ENCODE results near the gene CLRN1.

Gene CLRN1

DNA sequence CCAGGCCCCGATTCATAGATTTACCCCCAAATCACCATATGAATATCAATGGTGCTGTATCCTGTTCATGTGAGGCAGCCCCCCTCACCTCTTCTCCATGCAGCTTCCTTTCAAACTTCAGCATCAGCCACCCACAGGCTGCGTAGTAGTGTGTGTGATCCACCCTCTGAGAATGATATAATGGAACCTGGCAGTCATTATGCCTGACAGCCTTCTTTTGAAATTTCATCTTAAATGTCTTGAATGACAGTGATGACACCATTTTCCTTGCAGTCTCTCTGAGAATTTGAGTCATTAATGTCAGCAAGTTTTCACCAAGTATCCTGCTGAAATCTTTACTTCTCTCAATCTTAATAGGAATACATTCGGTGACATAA is 3.5 kb upstream of the CLRN1 start:
- no peak for DNase-seq (ENCODE audit: low read depth)

DNA sequence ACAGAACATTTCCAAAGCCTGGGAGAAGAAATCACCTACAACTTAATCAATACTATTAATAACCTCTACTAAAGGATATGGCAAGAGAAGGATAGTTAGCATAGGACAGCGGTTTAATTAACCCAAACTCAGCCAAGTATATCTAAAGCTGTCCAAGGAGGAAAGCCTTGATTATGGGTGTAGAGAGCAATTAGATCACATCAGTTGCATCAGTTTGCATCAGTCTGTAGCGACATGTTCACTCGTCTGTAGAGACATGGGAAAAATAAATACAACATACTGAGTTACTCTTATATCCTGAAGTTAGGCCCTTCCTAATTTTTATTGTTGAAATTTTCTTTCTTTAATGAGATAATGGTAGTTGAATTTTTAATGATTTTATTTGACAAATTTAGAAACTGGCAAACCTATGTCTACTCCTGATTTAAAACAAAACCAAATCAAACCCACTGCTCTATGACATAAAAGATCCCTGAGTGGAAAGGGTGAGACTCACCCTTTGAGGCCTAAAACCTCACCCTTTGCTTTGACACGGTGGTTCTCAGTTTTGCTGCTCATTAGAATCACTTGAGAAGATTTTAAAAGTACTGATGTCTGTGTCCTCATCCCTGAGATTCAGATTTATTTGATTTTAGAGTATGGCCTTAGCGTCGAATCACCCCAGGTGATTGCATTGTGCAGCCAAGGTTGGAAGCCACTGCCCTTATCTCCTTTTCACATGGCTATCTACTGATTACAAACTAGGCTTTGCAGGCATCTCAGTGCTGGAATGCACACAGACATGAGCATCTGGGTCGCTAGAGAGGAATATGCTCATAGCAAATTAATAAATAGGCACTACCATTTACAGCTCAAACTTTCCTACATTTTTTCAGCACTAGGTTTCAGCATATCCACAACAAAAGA is 2.8 kb upstream of the CLRN1 start:
- no peak for DNase-seq (ENCODE audit: low read depth)

DNA sequence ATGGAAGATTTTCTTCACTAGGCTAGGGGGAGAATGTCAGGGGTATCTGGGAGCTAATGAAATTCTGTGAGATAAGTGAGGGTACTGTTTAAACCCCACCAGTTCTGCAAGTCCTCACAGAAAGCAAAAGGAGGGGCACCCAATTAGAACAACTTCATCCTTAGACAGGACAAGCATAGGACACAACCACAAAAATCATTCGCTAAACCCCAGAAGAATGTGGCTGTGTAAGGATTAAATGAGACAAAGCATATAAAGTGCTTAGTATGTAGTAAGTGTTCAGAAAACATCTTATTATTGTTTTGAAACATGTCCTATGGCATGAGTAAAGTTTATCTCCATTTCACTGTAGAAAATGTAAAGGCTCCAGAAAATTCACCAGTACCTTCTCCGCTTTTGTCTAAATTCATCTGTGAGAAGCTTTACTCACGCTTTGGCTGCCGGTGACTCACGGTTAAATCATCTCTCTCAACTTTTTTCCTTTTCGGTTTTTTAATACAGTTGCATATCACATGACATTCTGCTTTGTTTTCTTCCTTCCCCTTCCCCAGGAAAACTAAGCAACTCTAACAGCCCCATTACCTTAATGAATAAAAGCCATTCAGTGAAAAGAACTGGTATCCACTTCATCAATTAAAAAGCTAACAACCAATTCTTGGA is 1.7 kb downstream of the CLRN1 start:
- peak; percentile 83 for DNase-seq (ENCODE audit: low read depth)

DNA sequence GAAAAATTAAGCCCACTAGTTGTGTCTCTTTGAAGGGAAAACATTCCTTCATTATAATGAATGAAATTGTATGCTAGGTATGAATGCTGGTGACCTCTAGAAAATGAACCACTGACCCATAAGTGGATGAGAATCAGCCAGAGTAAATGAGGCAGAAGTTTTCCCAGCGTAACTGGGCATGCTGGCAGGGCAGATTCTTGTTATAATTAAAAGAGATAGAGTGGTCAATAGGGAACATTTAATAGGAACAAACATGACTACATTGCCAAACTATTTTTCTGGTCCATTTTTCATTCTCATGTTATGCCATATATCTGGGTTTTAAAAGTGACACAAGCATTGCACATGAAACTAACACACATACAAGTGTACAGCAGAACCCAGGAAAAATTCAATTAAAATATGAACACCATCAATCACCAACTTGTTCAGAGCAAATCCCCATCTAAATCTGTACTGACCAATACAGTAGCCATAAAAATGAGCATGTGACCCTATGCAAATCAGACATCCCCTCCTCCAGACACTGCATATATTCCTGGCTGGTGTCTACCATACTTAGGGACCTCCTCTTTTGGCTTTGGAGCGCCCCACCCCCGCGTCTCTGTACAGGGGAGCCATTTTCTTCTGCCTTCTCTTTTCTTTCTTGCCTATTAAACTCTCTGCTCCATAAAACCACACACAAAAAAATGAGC is 4.0 kb downstream of the CLRN1 start:
- no peak for DNase-seq (ENCODE audit: low read depth)

GRCh38 chr3:150965436-150965835 is 7.1 kb downstream of the CLRN1 start:
- peak; percentile 10 for DNase-seq (ENCODE audit: low read depth)

DNA sequence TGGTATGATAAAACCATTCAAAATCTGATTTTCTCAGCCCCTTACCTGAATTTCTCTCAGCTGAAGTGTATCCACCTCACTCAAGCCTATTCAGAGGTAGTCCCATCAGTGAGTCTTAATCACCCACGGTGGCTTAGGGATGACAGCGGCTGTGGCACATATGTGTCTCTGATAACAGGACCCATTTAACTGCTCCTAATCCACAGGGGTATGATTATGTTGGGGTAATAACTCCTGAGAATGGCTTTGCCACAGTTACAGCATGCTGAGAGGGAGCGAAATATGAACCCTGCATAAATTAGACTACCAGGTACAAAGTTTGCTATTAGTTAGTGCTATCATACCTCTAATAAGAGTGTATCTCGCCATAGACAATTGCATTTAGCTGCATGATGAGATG is 10.6 kb downstream of the CLRN1 start:
- no peak for DNase-seq (ENCODE audit: low read depth)

- peak; percentile 13 for DNase-seq (ENCODE audit: low read depth)
Observed at GRCh38 chr3:150960708-150961684, 11.5 kb downstream of the CLRN1 start.

DNA sequence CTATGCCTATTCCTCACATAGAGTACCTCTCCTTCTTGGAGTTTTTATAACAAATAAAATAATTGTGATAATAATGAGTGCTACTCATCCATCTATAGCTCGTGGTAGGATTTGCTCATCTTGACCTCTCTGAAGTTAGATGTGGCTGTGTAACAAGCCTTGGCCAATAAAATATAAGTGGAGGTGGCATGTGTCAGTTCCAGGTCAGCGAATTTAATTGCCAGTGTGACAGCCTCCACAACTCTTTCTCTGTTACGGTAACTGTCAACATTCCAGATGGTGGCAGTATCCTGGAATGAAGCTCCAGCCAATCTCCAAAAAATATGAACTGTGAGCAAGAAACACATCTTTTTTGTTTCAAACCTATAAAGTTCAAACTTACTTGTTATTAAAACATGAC is 13.8 kb downstream of the CLRN1 start:
- DNase-seq (ENCODE audit: low read depth) = no peak

GRCh38 chr3:150956376-150956775 is 16.2 kb downstream of the CLRN1 start:
- DNase-seq (ENCODE audit: low read depth) = peak; percentile 68

GRCh38 chr3:150951923-150952322 is 20.6 kb downstream of the CLRN1 start:
- DNase-seq (ENCODE audit: low read depth) = no peak

DNA sequence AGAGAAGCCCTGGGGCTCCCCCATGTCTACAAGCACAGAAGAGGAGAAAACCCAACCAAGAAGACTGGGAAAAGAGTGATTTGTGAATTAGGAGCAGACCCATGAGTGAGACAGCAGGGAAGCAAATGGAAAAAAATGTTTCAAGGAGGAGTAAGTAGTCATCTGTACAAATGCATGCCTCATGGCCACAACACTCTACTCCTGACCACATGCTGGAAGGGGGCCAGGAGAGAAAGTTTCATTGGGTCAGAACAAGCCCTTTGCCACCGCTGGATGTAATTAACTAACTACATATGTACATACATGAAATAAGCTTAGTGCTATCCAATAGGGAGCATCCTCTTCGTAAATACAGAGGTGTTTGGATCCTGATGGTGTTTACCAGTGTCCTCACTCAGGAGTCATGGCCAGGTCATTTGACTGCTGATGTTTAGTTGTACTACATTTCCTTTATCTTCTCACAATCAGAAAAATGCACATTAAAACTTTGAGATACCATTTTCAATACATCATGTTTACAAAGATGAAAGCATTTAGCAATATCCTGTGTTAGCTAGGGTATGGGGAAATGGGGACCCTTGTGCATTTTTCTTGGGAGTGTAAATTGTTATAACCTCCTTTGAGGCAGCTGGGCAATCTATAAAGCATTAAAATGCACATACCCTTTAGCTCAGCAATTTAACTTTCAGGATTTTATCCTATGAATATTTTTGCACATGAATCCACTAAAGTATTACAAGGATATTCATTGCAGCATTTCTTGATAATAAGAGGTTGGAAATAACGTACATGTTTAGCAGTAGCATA is 27.1 kb downstream of the CLRN1 start:
- peak; percentile 68 for DNase-seq (ENCODE audit: low read depth)

DNA sequence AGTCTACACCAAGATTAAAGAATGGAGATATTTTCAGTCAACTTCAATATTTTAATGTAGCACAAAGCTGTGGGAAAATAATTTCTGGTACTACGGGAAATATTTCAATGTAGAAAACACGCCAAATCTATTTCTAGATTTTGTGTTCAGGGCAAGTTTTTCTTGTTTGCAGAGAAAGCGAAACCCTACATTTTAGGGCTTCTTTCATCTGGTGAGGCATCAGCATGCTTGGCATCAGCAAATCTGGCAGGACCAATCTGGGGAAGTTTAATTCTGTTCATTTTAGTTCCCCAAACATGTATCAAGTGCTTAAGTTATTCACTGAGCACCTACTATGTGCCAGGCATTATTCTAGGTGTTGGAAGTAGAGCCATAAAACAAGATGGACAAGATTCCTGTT is 30.3 kb downstream of the CLRN1 start:
- DNase-seq (ENCODE audit: low read depth) = no peak

DNA sequence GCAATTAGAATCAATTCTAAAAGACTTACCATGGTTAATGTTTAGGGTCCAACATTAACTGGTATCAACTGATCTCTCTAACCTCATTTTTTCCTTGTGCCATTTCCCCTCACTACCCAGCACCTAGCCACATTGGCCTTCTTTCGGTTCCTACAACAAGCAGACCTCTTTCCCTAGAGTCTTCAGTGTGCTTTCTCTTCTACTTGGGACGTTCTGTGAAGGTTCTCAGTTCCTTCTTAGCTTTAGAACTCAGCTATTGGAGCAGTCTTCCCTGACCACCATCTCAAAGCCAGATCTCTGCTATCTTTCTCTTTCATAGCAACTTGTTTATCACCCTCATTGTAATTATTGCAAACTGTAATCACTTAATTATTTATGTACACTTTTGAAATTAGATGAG is 35.8 kb downstream of the CLRN1 start:
- DNase-seq (ENCODE audit: low read depth) = no peak

GRCh38 chr3:150933473-150933995 is 39.0 kb downstream of the CLRN1 start:
- no peak for DNase-seq (ENCODE audit: low read depth)

GRCh38 chr3:150931745-150932144 is 40.8 kb downstream of the CLRN1 start:
- DNase-seq (ENCODE audit: low read depth) = no peak

DNA sequence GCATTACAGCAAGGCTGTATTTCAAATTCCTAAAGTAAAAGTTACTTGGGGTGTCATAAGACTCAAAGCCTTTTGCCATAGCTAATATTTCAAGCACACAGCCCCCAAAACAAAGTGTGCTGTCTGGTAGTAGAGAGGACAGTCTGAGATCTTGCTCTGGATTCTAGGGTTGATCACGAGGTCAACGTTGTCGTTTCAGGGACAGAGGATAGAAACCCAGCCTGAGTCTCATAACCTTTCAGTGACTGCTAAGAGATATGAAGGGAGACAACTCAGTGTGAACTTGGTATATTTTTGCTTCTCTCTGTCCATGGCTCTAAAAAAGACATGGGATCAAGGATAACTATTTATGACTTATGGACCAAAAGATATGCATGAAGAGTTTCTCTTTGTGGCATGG is 41.7 kb downstream of the CLRN1 start:
- DNase-seq (ENCODE audit: low read depth) = no peak

DNA sequence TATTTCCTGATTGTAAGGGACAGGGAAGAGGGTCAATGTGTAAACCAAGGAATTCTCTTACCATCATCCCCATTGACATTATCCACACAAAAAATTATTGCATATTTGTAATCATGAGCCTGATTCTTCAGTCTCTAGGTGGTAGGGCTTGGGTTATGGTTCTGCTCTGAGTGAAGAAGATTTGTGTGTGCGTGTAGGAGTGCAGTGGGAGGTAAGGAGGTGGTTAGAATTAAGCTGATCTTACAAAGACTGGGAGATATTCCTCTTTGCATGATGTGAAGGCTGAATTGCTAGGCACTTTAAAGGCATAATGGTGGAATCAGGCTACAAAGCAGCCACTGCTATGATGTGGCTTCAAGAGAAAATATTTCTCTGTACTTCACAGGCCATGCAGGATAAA is 44.3 kb downstream of the CLRN1 start:
- DNase-seq (ENCODE audit: low read depth) = no peak

GRCh38 chr3:150926328-150926727 is 46.2 kb downstream of the CLRN1 start:
- no peak for DNase-seq (ENCODE audit: low read depth)

GRCh38 chr3:150925751-150926201 is 46.8 kb downstream of the CLRN1 start:
- peak; percentile 64 for DNase-seq (ENCODE audit: low read depth)

DNA sequence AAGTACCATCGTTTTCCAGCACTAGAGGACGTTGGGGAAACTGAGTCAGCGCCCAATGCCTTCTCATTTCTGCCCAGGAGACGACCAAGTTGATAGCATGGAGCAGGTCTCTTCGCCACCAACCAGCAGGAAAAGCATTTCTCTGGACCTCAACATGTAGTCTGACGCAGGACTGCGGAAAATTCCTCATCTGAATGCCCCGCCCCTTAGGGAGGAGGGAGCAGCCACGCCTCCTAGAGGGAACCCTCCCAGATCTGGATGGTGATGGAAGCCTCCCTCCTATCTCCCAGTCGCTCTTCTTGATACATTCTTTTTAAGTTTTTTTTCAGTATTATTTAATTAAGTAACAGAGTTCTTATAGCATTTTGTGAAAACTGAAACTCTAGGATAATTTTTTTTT is 49.9 kb downstream of the CLRN1 start:
- DNase-seq (ENCODE audit: low read depth) = peak; percentile 42

DNA sequence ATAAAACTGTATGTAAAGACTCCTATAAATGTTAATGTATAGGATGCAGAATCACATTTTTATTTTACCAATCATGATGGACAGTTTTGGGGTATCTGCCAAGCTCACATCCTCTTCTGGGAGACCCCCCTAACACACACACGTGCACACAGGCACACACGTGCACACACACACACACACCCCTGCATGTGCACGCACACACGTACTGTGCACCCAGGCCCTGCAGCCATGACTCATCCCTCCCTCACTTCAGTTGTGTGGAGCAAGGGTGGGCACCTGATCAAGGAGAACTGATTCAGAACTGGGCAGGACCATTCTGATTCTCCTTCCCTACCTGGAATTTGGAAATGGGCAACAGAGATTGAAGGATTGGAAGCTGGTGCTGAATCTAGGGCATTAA is 51.3 kb downstream of the CLRN1 start:
- DNase-seq (ENCODE audit: low read depth) = no peak

Measured in ELR (cell line).